ENCODE results near the gene SELE.
"Not testable (repeated sequence)": the region's sequence is repeated elsewhere in the genome, so short reads cannot be mapped to it uniquely, and the experiment has no call there.

SELE gene

GRCh38 chr1:169726851-169727250 lies 7.0 kb downstream of the SELE start:
- DNase-seq (ENCODE audit: low spot score), result no peak
- no peak overlapping the region for H3K4me3 ChIP-seq
- H3K27ac ChIP-seq, result no peak overlapping the region
- TF ChIP-seq CTCF (IDR thresholded peaks at IDR 0.05), result no peak

GRCh38 chr1:169725930-169726329 lies 7.9 kb downstream of the SELE start:
- Histone ChIP-seq H3K27ac (no peak overlapping the region), H3K4me3 (no peak overlapping the region)
- TF ChIP-seq CTCF (IDR thresholded peaks at IDR 0.05), result no peak
- no peak for DNase-seq (ENCODE audit: low spot score)

GRCh38 chr1:169724168-169724567 lies 9.7 kb downstream of the SELE start:
- no peak for DNase-seq (ENCODE audit: low spot score)
- no peak for TF ChIP-seq CTCF (IDR thresholded peaks at IDR 0.05)
- H3K4me3 ChIP-seq, result no peak overlapping the region
- H3K27ac ChIP-seq, result no peak overlapping the region

GRCh38 chr1:169723763-169724162 lies 10.1 kb downstream of the SELE start:
- Histone ChIP-seq H3K4me3 (no peak overlapping the region), H3K27ac (no peak overlapping the region)
- no peak for DNase-seq (ENCODE audit: low spot score)
- TF ChIP-seq CTCF (IDR thresholded peaks at IDR 0.05), result no peak

- H3K4me3 ChIP-seq, result no peak overlapping the region
- TF ChIP-seq CTCF (IDR thresholded peaks at IDR 0.05), result no peak
- DNase-seq (ENCODE audit: low spot score), result no peak
- no peak overlapping the region for H3K27ac ChIP-seq
These were observed 11.1 kb downstream of the SELE start for GRCh38 chr1:169722779-169723178.

GRCh38 chr1:169715100-169715499 lies 18.8 kb downstream of the SELE start:
- not testable (repeated sequence) for H3K27ac ChIP-seq; H3K4me3 ChIP-seq; DNase-seq (ENCODE audit: low spot score)

GRCh38 chr1:169713090-169713489 lies 20.8 kb downstream of the SELE start:
- not testable (repeated sequence) for DNase-seq (ENCODE audit: low spot score); H3K4me3 ChIP-seq; H3K27ac ChIP-seq

GRCh38 chr1:169712309-169712631 lies 21.6 kb downstream of the SELE start:
- TF ChIP-seq CTCF (IDR thresholded peaks at IDR 0.05), result no peak
- no peak overlapping the region for H3K4me3 ChIP-seq

More at GRCh38 chr1:169712309-169712631, 21.6 kb downstream of the SELE start:
- no peak overlapping the region for H3K27ac ChIP-seq
- DNase-seq (ENCODE audit: low spot score), result no peak
